ENCODE measurements around the gene DPEP1.
"Not testable (repeated sequence)": the region's sequence is repeated elsewhere in the genome, so short reads cannot be mapped to it uniquely, and the experiment has no call there.

DNA sequence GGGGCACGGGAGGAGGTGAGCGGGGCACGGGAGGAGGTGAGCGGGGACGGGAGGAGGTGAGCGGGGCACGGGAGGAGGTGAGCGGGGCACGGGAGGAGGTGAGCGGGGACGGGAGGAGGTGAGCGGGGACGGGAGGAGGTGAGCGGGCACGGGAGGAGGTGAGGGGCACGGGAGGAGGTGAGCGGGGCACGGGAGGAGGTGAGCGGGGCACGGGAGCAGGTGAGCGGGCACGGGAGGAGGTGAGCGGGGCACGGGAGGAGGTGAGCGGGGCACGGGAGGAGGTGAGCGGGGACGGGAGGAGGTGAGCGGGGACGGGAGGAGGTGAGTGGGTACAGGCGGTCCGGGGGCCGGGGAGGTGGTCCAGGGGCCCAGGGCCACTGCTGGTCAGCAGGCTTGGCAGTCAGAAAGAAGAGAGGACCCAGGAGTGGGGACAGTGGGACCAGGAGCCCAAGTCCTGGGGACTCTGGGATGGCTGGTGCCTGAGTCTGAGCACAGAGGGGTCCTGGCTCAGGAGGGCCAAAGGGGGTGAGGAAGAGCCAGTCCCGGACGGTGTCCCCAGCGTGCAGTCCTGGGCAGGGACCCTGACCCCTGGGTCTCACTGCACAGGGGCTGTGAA, 42.4 kb upstream of the DPEP1 start:
- TF ChIP-seq, protein P1, sequence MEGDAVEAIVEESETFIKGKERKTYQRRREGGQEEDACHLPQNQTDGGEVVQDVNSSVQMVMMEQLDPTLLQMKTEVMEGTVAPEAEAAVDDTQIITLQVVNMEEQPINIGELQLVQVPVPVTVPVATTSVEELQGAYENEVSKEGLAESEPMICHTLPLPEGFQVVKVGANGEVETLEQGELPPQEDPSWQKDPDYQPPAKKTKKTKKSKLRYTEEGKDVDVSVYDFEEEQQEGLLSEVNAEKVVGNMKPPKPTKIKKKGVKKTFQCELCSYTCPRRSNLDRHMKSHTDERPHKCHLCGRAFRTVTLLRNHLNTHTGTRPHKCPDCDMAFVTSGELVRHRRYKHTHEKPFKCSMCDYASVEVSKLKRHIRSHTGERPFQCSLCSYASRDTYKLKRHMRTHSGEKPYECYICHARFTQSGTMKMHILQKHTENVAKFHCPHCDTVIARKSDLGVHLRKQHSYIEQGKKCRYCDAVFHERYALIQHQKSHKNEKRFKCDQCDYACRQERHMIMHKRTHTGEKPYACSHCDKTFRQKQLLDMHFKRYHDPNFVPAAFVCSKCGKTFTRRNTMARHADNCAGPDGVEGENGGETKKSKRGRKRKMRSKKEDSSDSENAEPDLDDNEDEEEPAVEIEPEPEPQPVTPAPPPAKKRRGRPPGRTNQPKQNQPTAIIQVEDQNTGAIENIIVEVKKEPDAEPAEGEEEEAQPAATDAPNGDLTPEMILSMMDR (conservative IDR thresholded peaks at IDR 0.05; ENCODE audit: low read depth in 2 of 2) = not testable (repeated sequence)
- TF ChIP-seq CREB1 (CRISPR knock-in tag; IDR thresholded peaks at IDR 0.05; ENCODE audit: low read depth); EZH2 (IDR thresholded peaks at IDR 0.05; ENCODE audit: low read depth, unreplicated experiment): not testable (repeated sequence)

Data from GM23338 (cell line).